ENCODE data around the gene SCAP.

The SCAP gene

GRCh38 chr3:47414161-47414564, 61.6 kb downstream of the SCAP start:
- no peak for TF ChIP-seq CTCF (IDR thresholded peaks at IDR 0.05; ENCODE audit: poor library complexity, severe bottlenecking)
- H3K27me3 ChIP-seq (ENCODE audit: insufficient read depth, poor library complexity, severe bottlenecking): no peaks in the 10 kb centered on the region
- H3K9me3 ChIP-seq (ENCODE audit: severe bottlenecking): no peaks in the 10 kb centered on the region
- H3K27ac ChIP-seq (ENCODE audit: poor library complexity, severe bottlenecking): no peak overlapping the region
- peaks cover 49% of the 10 kb centered on the region for H3K36me3 ChIP-seq (ENCODE audit: low read depth)
- no peak for ATAC-seq (ENCODE audit: low read depth)
- no peak for DNase-seq (ENCODE audit: low spot score)
- H3K4me3 ChIP-seq (ENCODE audit: severe bottlenecking): no peak overlapping the region
- no peaks in the 10 kb centered on the region for H3K4me1 ChIP-seq (ENCODE audit: insufficient read depth, poor library complexity, severe bottlenecking)

- no peak overlapping the region for H3K27ac ChIP-seq (ENCODE audit: poor library complexity, severe bottlenecking)
- no peaks in the 10 kb centered on the region for H3K4me1 ChIP-seq (ENCODE audit: insufficient read depth, poor library complexity, severe bottlenecking)
- H3K27me3 ChIP-seq (ENCODE audit: insufficient read depth, poor library complexity, severe bottlenecking): no peaks in the 10 kb centered on the region
- ATAC-seq (ENCODE audit: low read depth) (no peak), DNase-seq (ENCODE audit: low spot score) (no peak)
- TF ChIP-seq CTCF (IDR thresholded peaks at IDR 0.05; ENCODE audit: poor library complexity, severe bottlenecking): no peak
- H3K4me3 ChIP-seq (ENCODE audit: severe bottlenecking): no peak overlapping the region
- H3K9me3 ChIP-seq (ENCODE audit: severe bottlenecking): no peaks in the 10 kb centered on the region
- peaks cover 53% of the 10 kb centered on the region for H3K36me3 ChIP-seq (ENCODE audit: low read depth)
Measured at GRCh38 chr3:47413751-47414150, 62.0 kb downstream of the SCAP start.

GRCh38 chr3:47412842-47413520, 62.8 kb downstream of the SCAP start:
- no peaks in the 10 kb centered on the region for H3K4me1 ChIP-seq (ENCODE audit: insufficient read depth, poor library complexity, severe bottlenecking)
- TF ChIP-seq CTCF (IDR thresholded peaks at IDR 0.05; ENCODE audit: poor library complexity, severe bottlenecking): no peak
- ATAC-seq (ENCODE audit: low read depth): no peak
- no peak for DNase-seq (ENCODE audit: low spot score)
- H3K27ac ChIP-seq (ENCODE audit: poor library complexity, severe bottlenecking): no peak overlapping the region
- no peaks in the 10 kb centered on the region for H3K27me3 ChIP-seq (ENCODE audit: insufficient read depth, poor library complexity, severe bottlenecking)
- H3K4me3 ChIP-seq (ENCODE audit: severe bottlenecking): no peak overlapping the region
- H3K9me3 ChIP-seq (ENCODE audit: severe bottlenecking): no peaks in the 10 kb centered on the region
- H3K36me3 ChIP-seq (ENCODE audit: low read depth): peaks cover 53% of the 10 kb centered on the region

- Histone ChIP-seq H3K4me3 (ENCODE audit: severe bottlenecking) (no peak overlapping the region), H3K36me3 (ENCODE audit: low read depth) (peaks cover 57% of the 10 kb centered on the region), H3K27me3 (ENCODE audit: insufficient read depth, poor library complexity, severe bottlenecking) (no peaks in the 10 kb centered on the region), H3K27ac (ENCODE audit: poor library complexity, severe bottlenecking) (no peak overlapping the region), H3K9me3 (ENCODE audit: severe bottlenecking) (no peaks in the 10 kb centered on the region), H3K4me1 (ENCODE audit: insufficient read depth, poor library complexity, severe bottlenecking) (no peaks in the 10 kb centered on the region)
- no peak for ATAC-seq (ENCODE audit: low read depth)
- no peak for DNase-seq (ENCODE audit: low spot score)
- no peak for TF ChIP-seq CTCF (IDR thresholded peaks at IDR 0.05; ENCODE audit: poor library complexity, severe bottlenecking)
Measured at GRCh38 chr3:47412453-47412756, 63.3 kb downstream of the SCAP start.

- no peak overlapping the region for H3K4me3 ChIP-seq (ENCODE audit: severe bottlenecking)
- H3K4me1 ChIP-seq (ENCODE audit: insufficient read depth, poor library complexity, severe bottlenecking): no peaks in the 10 kb centered on the region
- no peaks in the 10 kb centered on the region for H3K27me3 ChIP-seq (ENCODE audit: insufficient read depth, poor library complexity, severe bottlenecking)
- no peak for DNase-seq (ENCODE audit: low spot score)
- peaks cover 57% of the 10 kb centered on the region for H3K36me3 ChIP-seq (ENCODE audit: low read depth)
- H3K9me3 ChIP-seq (ENCODE audit: severe bottlenecking): no peaks in the 10 kb centered on the region
- no peak for TF ChIP-seq CTCF (IDR thresholded peaks at IDR 0.05; ENCODE audit: poor library complexity, severe bottlenecking)
- no peak for ATAC-seq (ENCODE audit: low read depth)
- no peak overlapping the region for H3K27ac ChIP-seq (ENCODE audit: poor library complexity, severe bottlenecking)
Measured at GRCh38 chr3:47411696-47412452, 63.9 kb downstream of the SCAP start.
